Mesangial cell (primary cell): ENCODE data around the gene CETN2. TPM values are rescaled to one million over a fixed set of nuclear protein-coding genes. Genes with fewer than 3 reads are reported as not detected.

Source experiments
- total RNA-seq: library from RNA; depleted of rRNA; stranded (reverse); fragments of >200 nt; gene quantifications from 2 replicates; pipeline ENCODE4 v1.2.3, GENCODE V29; 2015

Gene CETN2
- 15.8 and 17.1 TPM in 2 replicates for total RNA-seq

GRCh38 chrX:152830312-152831305, at the start of gene CETN2, which contains the start of gene NSDHL:
Gene CETN2 (minus strand): TSS chrX:152830757. CDS start chrX:152830710, 47 bp downstream.
Gene NSDHL (plus strand): TSS chrX:152831063. CDS start chrX:152846325, 15,262 bp downstream.

Other genes with a start within 250 kb of the CETN2 start
- under 0.01 and 0.13 TPM in 2 replicates for gene GABRQ, start 192.9 kb downstream of the CETN2 start, total RNA-seq
- gene MAGEA3, start 132.0 kb downstream of the CETN2 start, total RNA-seq: not detected in 2 replicates
- not detected in 2 replicates for gene CSAG2, start 121.5 kb downstream of the CETN2 start, total RNA-seq
- not detected in 2 replicates for gene MAGEA2B, start 116.1 kb downstream of the CETN2 start, total RNA-seq
- gene CSAG1, start 97.0 kb downstream of the CETN2 start, total RNA-seq: not detected in 2 replicates
- gene MAGEA12, start 97.0 kb downstream of the CETN2 start, total RNA-seq: not detected in 2 replicates
- not detected in 2 replicates for gene MAGEA2, start 76.9 kb downstream of the CETN2 start, total RNA-seq
- not detected in 2 replicates for gene CSAG3, start 71.5 kb downstream of the CETN2 start, total RNA-seq
- not detected in 2 replicates for gene MAGEA6, start 61.1 kb downstream of the CETN2 start, total RNA-seq
- gene NSDHL, start 306 bp upstream of the CETN2 start, total RNA-seq: 18.9 and 30.1 TPM in 2 replicates
- 12.1 and 25.1 TPM in 2 replicates for gene ZNF185, start 67.3 kb upstream of the CETN2 start, total RNA-seq
- gene PNMA5, start 163.4 kb upstream of the CETN2 start, total RNA-seq: not detected in 2 replicates
- gene PNMA3, start 225.7 kb upstream of the CETN2 start, total RNA-seq: under 0.01 and 0.76 TPM in 2 replicates
- 2.6 and 6.8 TPM in 2 replicates for gene PNMA6A, start 241.7 kb upstream of the CETN2 start, total RNA-seq